Measurements from ENCODE around the gene SENP6.
"Not testable (repeated sequence)": the region's sequence is repeated elsewhere in the genome, so short reads cannot be mapped to it uniquely, and the experiment has no call there.

The SENP6 gene

DNA sequence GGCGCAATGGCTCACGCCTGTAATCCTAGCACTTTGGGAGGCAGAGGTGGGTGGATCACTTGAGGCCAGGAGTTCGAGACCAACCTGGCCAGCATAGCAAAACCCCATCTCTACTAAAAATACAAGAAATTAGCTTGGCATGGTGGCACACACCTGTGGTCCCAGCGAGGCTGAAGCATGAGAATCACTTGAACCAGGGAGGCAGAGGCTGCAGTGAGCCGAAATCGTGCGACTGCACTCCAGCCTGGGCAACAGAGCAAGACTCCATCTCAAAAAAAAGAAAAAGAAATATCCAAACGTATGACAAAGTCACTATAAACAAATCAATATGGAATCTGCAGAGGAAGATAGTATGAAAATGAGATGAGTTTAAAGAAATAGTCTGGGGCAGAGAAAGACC is 129.3 kb downstream of the SENP6 start:
- not testable (repeated sequence) for FAIRE-seq

DNA sequence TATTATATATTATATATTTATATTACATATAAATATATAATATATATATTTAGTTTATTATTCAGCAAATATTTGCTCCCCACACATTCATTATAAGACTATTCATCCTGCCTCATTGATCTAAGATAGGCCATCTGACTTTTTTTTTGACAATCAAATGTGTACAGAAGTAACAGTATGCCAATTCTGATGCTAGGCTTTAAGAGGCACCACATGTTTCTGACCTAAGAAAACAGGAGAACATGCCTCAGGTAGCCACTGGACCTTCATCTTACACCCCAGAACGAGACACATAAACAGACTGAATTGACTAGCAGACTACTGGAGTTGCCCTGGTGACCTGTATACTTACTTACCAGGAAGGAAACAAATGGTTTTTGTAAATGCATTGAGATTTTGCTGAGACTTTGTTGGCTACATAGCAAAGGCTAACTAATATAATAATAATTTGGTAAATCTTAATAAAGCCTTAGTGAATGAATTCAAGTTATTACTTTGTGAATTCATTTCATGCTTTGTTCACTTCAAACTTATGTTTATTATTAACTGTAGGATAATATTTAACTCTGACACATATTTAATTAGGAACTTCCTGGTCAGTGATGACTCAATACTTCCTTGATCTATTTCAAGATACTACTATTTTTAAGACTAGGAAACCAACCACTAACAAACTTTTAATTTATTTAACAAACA is 134.0 kb downstream of the SENP6 start:
- FAIRE-seq: peak; percentile 64
- no peak for DNase-seq (ENCODE audit: extremely low spot score, insufficient read length, low read depth)

More for the DNA sequence above, 129.3 kb downstream of the SENP6 start:
- not testable (repeated sequence) for DNase-seq (ENCODE audit: extremely low spot score, insufficient read length, low read depth)

DNA sequence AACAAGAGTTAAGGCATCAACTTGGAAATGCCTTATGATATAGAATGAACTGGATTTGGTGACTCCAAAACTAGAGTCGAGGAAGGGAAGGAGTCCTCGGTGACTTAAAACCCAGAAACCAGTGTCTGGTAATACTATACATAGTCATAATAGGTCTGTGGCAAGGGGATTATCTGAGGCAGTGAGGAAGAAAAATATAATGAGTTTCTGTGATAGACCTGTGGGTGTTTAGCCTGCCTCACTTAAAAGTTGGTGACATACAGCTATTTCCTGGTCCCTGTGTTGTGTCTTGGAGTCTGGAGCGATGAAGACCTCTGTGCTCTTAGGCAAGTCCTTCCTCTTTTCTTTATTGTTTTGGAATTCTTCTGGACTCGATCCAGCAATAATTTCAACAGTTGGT is 142.3 kb downstream of the SENP6 start:
- no peak for DNase-seq (ENCODE audit: extremely low spot score, insufficient read length, low read depth)
- no peak for FAIRE-seq

DNA sequence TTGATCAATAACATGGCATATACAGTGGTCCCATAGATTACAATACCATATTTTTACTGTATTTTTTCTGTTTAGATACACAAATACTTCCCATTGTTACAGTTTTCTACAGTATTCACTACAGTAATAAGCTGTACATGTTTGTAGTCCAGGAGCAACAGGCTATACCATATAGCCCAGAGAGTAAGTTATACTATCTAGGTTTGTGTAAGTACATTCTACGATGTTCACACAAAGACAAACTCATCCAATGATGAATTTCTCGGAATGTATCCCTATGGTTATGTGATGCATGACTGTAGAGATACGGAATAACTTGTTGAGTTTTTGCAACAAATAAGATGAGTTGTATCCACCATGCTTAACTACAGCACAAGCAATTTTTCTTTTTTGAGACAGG is 143.7 kb downstream of the SENP6 start:
- no peak for FAIRE-seq

DNA sequence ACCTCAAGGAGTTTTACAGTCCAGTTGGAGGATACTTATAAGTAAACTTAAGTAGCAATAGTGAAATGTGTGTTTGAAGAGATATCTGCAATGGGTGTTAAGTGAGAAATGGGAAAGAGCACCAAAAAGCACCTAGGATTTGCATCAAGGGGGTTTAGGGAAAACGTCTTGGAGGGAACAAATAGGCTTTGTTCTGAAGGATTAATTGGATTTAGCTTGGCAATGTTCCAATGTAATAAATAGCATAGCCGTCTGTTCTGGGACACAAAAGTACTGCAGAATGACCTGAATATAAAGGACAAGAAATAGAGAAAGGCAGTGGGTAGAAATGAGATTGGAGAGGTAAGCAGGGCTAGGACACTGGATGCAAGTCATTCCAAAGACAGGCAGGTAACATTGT is 144.5 kb downstream of the SENP6 start:
- FAIRE-seq (no peak), DNase-seq (ENCODE audit: extremely low spot score, insufficient read length, low read depth) (no peak)

More for the DNA sequence above, 143.7 kb downstream of the SENP6 start:
- DNase-seq (ENCODE audit: extremely low spot score, insufficient read length, low read depth): no peak

DNA sequence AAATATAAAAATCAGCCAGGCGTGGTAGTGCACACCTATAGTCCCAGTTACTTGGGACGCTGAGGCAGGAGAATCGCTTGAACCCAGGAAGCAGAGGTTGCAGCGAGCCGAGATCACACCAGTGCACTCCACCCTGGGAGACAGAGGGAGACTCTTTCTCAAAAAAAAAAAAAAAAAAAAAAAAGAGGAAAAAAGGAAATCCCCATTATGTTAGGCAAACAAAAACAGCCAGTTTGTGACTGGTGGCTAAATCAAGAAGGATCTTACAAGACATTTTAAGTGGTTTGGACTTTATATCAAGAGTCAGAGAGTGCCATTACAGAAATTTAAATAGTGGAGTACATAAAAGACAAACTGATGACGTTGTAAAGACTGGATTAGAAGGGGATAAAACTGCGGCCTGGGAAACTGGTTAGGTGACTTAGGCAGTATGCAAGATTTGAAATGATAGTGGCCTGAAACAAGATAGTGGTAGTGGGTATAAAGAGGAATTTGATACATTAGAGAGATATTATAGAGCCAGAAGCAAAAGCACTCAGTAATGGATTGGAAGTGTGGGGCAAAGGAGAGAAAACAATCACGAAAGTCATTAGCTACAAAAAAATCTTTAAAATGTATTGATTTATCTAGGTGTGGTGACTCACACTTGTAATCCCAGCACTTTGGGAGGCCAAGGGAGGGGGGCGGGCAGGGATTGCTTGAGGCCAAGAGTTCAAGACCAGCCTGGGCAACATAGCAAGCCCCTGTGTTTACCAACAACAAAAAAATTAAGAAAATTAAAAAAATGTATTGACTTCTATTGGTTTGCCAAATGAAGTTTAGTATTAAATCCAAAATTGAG is 145.7 kb downstream of the SENP6 start:
- DNase-seq (ENCODE audit: extremely low spot score, insufficient read length, low read depth): no peak
- FAIRE-seq: no peak

DNA sequence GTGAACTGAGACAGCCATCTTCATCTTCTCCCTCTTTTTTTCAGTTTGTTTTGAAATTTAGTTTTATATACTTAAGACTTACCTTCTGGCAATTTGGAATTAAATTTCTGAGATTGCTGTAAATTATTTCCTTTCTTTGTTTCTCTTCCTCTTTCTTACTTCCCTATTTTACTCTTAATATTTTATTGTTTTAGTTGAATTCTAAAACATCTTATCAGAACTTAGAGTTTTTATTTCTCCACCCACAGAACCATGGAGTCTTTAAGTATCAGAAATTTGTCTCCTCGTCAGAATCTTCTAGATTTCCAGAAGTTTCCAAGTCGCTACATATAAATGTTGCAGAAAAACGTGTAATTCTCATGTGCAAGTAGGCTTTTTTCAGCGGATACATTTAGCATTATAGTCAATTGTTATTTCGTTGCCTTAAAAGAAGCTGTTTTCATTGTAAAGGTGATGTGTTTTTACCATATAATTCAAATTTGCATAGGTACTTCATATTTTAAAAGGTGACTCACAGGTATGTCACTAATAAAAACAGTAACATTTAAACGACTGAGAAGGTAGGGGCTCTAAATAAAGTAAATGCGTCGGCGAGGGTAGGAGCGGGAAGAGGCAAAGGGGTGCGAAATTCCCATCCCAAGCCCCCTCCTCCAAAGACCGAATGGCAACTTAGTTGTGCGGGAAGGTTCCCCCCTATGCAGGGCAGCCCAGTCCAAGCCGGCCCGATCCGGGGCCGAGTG is 146.5 kb downstream of the SENP6 start:
- DNase-seq (ENCODE audit: extremely low spot score, insufficient read length, low read depth) (no peak), FAIRE-seq (no peak)

GRCh38 chr6:75748743-75749538 is 147.3 kb downstream of the SENP6 start, which contains the start of gene MYO6:
Gene MYO6 (plus strand): TSS chr6:75749239. CDS start chr6:75817548, 68,309 bp downstream.
- DNase-seq (ENCODE audit: extremely low spot score, insufficient read length, low read depth): peak; percentile 58
- FAIRE-seq: no peak

- FAIRE-seq (no peak), DNase-seq (ENCODE audit: extremely low spot score, insufficient read length, low read depth) (no peak)
Observed at GRCh38 chr6:75751443-75751842, 149.8 kb downstream of the SENP6 start.

- DNase-seq (ENCODE audit: extremely low spot score, insufficient read length, low read depth) (no peak), FAIRE-seq (no peak)
Observed at GRCh38 chr6:75752365-75752764, 150.7 kb downstream of the SENP6 start.

- FAIRE-seq (no peak), DNase-seq (ENCODE audit: extremely low spot score, insufficient read length, low read depth) (no peak)
Observed at GRCh38 chr6:75755704-75756103, 154.0 kb downstream of the SENP6 start.

GRCh38 chr6:75757295-75757694 is 155.6 kb downstream of the SENP6 start:
- DNase-seq (ENCODE audit: extremely low spot score, insufficient read length, low read depth) (no peak), FAIRE-seq (no peak)

- FAIRE-seq (no peak), DNase-seq (ENCODE audit: extremely low spot score, insufficient read length, low read depth) (no peak)
Observed at GRCh38 chr6:75758061-75758460, 156.4 kb downstream of the SENP6 start.

- FAIRE-seq: peak; percentile 47
- DNase-seq (ENCODE audit: extremely low spot score, insufficient read length, low read depth): no peak
Observed at GRCh38 chr6:75759207-75759606, 157.5 kb downstream of the SENP6 start.

GRCh38 chr6:75760320-75760719 is 158.6 kb downstream of the SENP6 start:
- DNase-seq (ENCODE audit: extremely low spot score, insufficient read length, low read depth) (no peak), FAIRE-seq (no peak)

- DNase-seq (ENCODE audit: extremely low spot score, insufficient read length, low read depth) (no peak), FAIRE-seq (no peak)
Observed at GRCh38 chr6:75761489-75761888, 159.8 kb downstream of the SENP6 start.

GRCh38 chr6:75762063-75762462 is 160.4 kb downstream of the SENP6 start:
- no peak for DNase-seq (ENCODE audit: extremely low spot score, insufficient read length, low read depth)
- no peak for FAIRE-seq

DNA sequence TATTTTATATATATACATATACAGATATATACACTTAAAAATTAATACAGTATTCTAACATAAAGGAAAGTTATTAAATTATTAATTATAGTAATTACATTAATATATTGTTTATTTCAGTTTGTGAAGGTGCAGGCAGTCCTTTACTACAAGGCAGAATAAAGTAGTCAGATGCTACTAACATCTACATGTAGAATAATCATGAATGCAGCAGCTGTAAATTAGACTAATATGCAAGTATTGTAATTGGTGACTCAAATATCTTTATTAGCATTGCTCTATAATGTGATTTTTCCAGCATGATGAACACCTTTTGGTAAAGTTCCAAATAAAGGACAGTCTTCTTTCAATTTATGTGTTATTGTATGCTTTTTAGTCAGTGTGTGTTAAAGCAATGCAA is 164.7 kb downstream of the SENP6 start:
- no peak for FAIRE-seq

More for the DNA sequence above, 164.7 kb downstream of the SENP6 start:
- no peak for DNase-seq (ENCODE audit: extremely low spot score, insufficient read length, low read depth)
